HG03095 (cell line): Measurements from ENCODE around the gene RAPH1.
A peak's percentile ranks its signal among the peaks of the same experiment; 100 is the strongest.

ENCODE experiments used
- ATAC-seq: cut with Tn5 transposase; IDR thresholded peaks from one replicate; pipeline ENCODE4 v1.9.1; 2021; ENCODE audit warnings: moderate library complexity; ENCODE audit not compliant: unreplicated experiment

Gene RAPH1

GRCh38 chr2:203535078-203535783 is at the start of gene RAPH1:
RAPH1 (minus strand) TSS chr2:203535301; CDS start chr2:203495353, 39,948 bp downstream.
- peak; percentile 67 for ATAC-seq

GRCh38 chr2:203584784-203585183 is 49.7 kb upstream of the RAPH1 start:
- ATAC-seq: no peak

GRCh38 chr2:203583701-203584100 is 48.6 kb upstream of the RAPH1 start:
- peak; percentile 39 for ATAC-seq

- no peak for ATAC-seq
Measured at GRCh38 chr2:203583084-203583695, 48.1 kb upstream of the RAPH1 start.

GRCh38 chr2:203582468-203582867 is 47.4 kb upstream of the RAPH1 start:
- ATAC-seq: no peak

- ATAC-seq: no peak
Measured at GRCh38 chr2:203580844-203581243, 45.7 kb upstream of the RAPH1 start.

GRCh38 chr2:203579730-203580129 is 44.6 kb upstream of the RAPH1 start:
- no peak for ATAC-seq

- peak; percentile 94 for ATAC-seq
Measured at GRCh38 chr2:203578759-203579643, 43.9 kb upstream of the RAPH1 start.

GRCh38 chr2:203574824-203575223 is 39.7 kb upstream of the RAPH1 start:
- no peak for ATAC-seq

- no peak for ATAC-seq
Measured at GRCh38 chr2:203572316-203572715, 37.2 kb upstream of the RAPH1 start.

GRCh38 chr2:203569677-203570316 is 34.7 kb upstream of the RAPH1 start:
- ATAC-seq: no peak

- ATAC-seq: no peak
Measured at GRCh38 chr2:203567691-203568090, 32.6 kb upstream of the RAPH1 start.

GRCh38 chr2:203566161-203566560 is 31.1 kb upstream of the RAPH1 start:
- ATAC-seq: no peak

GRCh38 chr2:203565076-203565475 is 30.0 kb upstream of the RAPH1 start:
- ATAC-seq: no peak

GRCh38 chr2:203562268-203562667 is 27.2 kb upstream of the RAPH1 start:
- no peak for ATAC-seq

GRCh38 chr2:203559641-203560040 is 24.5 kb upstream of the RAPH1 start:
- ATAC-seq: no peak

- ATAC-seq: no peak
Measured at GRCh38 chr2:203553784-203554183, 18.7 kb upstream of the RAPH1 start.

- ATAC-seq: no peak
Measured at GRCh38 chr2:203551778-203552177, 16.7 kb upstream of the RAPH1 start.

- ATAC-seq: no peak
Measured at GRCh38 chr2:203550266-203550665, 15.2 kb upstream of the RAPH1 start.

- ATAC-seq: no peak
Measured at GRCh38 chr2:203549406-203549805, 14.3 kb upstream of the RAPH1 start.

- ATAC-seq: no peak
Measured at GRCh38 chr2:203548887-203549286, 13.8 kb upstream of the RAPH1 start.
